Activated CD4-positive, alpha-beta memory T cell treated with anti-CD3 and anti-CD28 coated beads, Interleukin-2, amount 10 ng/mL, durations not matched to agents 7 days and 5 days (primary cell): ENCODE results near the gene LYRM2. TPM values are rescaled to one million over a fixed set of nuclear protein-coding genes. Genes with fewer than 3 reads are reported as not detected.

Source experiments
- CTCF ChIA-PET: fragments of 350-600 bp; sonication (Branson Sonifier 250); formaldehyde crosslinking; loops from one replicate; lab custom pipeline; 2021; ENCODE audit warnings: antibody characterized with exemption, inconsistent platforms; lab: Charles Lee
- POLR2A ChIA-PET: fragments of 350-600 bp; sonication (Branson Sonifier 250); formaldehyde crosslinking; loops from one replicate; lab custom pipeline; 2021; ENCODE audit warnings: antibody characterized with exemption; lab: Charles Lee
- DNase-seq: peaks from one replicate; pipeline ENCODE4 v3.0.0-alpha.2; 2020
- H3K27ac Mint-ChIP-seq: one replicate; pipeline ENCODE4 v1.8.0; 2021; ENCODE audit warnings: mild to moderate bottlenecking, mixed read lengths
- H3K27me3 Mint-ChIP-seq: one replicate; pipeline ENCODE4 v1.8.0; 2021; ENCODE audit warnings: mixed read lengths
- H3K36me3 Mint-ChIP-seq: one replicate; pipeline ENCODE4 v1.8.0; 2021; ENCODE audit warnings: low read depth, mixed read lengths
- H3K4me1 Mint-ChIP-seq: one replicate; pipeline ENCODE4 v1.8.0; 2021; ENCODE audit warnings: mixed read lengths
- H3K4me3 Mint-ChIP-seq: one replicate; pipeline ENCODE4 v1.8.0; 2021; ENCODE audit warnings: mild to moderate bottlenecking, mixed read lengths
- H3K9me3 Mint-ChIP-seq: one replicate; pipeline ENCODE4 v1.8.0; 2021; ENCODE audit warnings: mixed read lengths
- total RNA-seq, 2 experiments: library from RNA; stranded (reverse); gene quantifications; one replicate each; pipeline ENCODE4 v1.2.3, GENCODE V29; 2021

The LYRM2 gene
- total RNA-seq, 2 experiments from 2014 or later: 31.4 to 34.4 TPM

DNA sequence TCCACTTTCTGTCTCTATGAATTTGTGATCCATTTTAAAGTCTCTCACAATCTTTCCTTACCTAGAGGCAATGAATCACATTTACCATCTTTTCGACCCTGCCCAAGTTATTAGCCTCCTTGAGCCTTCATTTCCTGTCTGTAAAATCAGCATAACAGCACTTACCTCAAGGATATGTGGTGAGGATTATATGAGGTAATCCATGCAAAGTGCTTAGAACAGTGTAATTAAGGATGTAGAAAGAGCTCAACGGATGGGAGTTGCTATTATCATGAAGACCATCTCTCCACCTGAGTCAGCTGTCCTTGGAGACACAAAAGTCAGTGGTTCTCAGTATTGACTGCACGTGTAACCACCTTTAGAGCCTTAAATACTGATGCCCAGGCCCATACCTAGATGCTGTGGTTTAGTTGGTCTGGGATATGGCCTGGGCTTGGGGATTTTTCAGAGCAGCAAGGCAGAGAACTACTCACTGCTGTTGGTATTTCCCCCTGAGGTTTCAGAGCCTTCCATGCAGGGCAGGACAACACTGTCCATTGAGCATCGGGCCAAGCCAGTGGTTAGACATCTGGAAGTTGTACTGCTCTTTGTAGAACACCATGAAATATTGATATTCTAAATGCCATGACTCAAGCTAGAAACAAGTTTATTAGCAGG lies 55.8 kb downstream of the LYRM2 start:
- ChIA-PET POLR2A (no interaction called here), CTCF (no interaction called here)
- no peak overlapping the region for H3K27ac Mint-ChIP-seq

DNA sequence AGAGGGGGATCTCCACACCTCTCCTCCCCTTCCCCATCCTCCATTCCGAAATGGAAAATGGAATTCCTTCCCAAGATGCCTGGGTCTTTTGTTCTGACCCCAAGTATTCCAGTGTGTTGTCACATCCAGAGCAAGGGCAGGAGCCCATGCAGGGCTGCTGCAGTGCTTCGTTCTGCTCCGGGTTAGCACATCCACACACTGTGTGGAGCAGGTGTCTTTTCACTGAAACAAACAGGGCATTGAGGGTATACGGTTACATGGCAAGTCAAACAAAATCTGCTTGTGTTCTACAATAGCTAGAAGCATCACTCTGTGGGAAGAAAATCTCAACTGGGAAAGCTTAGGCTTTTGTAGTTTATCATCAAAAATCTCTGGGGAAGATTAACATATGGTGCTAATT lies 56.9 kb downstream of the LYRM2 start:
- POLR2A ChIA-PET: no interaction called here
- Mint-ChIP-seq H3K9me3 (no peaks in the 10 kb centered on the region), H3K36me3 (no peaks in the 10 kb centered on the region), H3K4me1 (peaks cover 3% of the 10 kb centered on the region), H3K27me3 (peaks cover 2% of the 10 kb centered on the region), H3K4me3 (no peak overlapping the region), H3K27ac (no peak overlapping the region)
- CTCF ChIA-PET: no interaction called here
- DNase-seq: no peak

More for the DNA sequence above, 55.8 kb downstream of the LYRM2 start:
- H3K4me3 Mint-ChIP-seq: no peak overlapping the region
- no peaks in the 10 kb centered on the region for H3K36me3 Mint-ChIP-seq
- no peak for DNase-seq
- peaks cover 2% of the 10 kb centered on the region for H3K27me3 Mint-ChIP-seq
- no peaks in the 10 kb centered on the region for H3K9me3 Mint-ChIP-seq
- peaks cover 3% of the 10 kb centered on the region for H3K4me1 Mint-ChIP-seq

DNA sequence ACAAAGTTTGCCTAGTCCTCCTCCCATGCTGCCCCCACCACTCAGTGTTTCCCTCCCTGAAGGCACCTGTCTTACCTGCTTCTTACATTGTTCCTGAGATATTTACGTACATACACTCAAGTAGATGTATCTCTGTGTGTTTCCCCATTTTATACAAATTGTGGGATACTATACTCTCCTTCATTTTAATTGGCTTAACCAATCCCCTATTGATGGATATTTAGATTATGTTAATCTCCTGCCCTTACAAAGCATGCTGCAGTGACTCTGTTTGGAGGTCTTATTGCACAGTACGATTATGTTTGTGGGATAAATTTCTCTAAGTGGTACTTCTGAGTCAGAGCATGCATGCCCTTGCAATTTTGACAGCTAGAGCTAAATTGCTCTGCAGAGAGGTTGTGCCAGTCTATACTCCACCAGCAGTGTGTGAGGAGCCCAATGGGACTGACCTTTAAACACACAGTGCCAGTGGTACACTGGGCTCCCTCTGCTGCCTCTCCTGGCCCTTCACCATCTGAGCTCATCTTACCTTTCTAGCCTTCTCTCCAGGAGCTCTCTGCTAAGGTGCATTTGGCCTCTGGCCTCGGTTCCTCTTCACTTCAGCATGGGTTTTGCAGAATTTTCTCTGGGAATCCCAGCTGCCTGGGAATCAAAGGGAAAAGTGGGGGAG lies 57.4 kb downstream of the LYRM2 start:
- no peak for DNase-seq
- Mint-ChIP-seq H3K27me3 (peaks cover 2% of the 10 kb centered on the region), H3K36me3 (no peaks in the 10 kb centered on the region), H3K9me3 (no peaks in the 10 kb centered on the region), H3K4me1 (peaks cover 3% of the 10 kb centered on the region), H3K27ac (no peak overlapping the region), H3K4me3 (no peak overlapping the region)
- POLR2A ChIA-PET: no interaction called here
- CTCF ChIA-PET: no interaction called here

DNA sequence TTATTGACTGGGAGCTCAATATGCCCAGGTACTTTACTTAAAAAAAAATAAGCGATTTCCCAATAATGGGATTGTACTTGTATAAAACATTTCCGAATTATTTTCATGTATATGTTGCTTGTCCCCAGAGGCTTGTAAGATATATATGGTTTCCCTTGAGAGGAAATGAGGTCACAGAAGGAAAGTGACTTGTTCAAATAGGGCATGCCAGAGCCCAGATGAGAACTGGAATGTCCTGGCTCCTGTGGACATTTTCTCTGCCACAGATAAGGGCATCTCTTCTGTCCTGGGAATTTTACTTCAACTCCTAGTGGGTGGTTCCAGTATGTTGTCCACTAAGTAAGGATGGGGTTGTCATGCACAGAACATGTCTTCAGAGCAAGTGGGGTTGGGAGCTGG lies 63.0 kb downstream of the LYRM2 start:
- Mint-ChIP-seq H3K27ac (no peak overlapping the region), H3K4me1 (peaks cover 8% of the 10 kb centered on the region), H3K27me3 (no peaks in the 10 kb centered on the region), H3K9me3 (no peaks in the 10 kb centered on the region), H3K36me3 (no peaks in the 10 kb centered on the region), H3K4me3 (no peak overlapping the region)
- CTCF ChIA-PET: no interaction called here
- POLR2A ChIA-PET: no interaction called here
- DNase-seq: no peak

DNA sequence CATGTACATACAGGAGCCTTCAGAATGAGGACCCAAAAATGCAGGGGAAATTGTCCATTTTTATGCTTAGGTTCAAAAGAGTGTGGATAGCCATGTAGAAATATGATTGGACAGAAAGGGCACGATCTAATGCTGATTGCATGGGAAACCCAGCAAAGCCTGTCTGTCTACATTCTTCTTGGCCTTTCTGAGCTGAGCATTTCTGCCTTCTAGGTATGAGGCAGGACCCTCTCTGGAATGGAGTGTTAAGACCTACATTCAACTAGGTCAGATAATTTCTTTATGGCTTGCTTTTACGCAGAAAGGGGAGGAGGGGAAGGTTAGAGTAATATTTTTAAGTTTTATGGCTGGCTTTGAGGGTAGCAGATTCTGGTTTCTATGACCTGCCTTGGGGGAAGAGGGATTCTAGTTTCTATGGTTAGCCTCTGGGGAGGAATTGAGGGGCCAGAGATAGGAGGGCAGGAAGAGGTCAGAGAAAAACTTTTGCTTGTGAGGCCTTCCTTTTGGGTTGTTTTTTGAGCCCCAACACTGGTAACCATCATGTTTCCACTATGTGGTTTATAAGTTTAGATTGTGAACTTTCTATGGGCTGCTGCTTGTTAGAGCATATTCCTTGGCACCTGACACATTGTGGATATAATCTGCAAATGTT lies 63.5 kb downstream of the LYRM2 start:
- H3K36me3 Mint-ChIP-seq: no peaks in the 10 kb centered on the region
- POLR2A ChIA-PET: no interaction called here
- H3K4me3 Mint-ChIP-seq: no peak overlapping the region
- no peaks in the 10 kb centered on the region for H3K9me3 Mint-ChIP-seq
- H3K27me3 Mint-ChIP-seq: no peaks in the 10 kb centered on the region
- no peak overlapping the region for H3K27ac Mint-ChIP-seq
- no peak for DNase-seq
- CTCF ChIA-PET: no interaction called here
- H3K4me1 Mint-ChIP-seq: peaks cover 8% of the 10 kb centered on the region

DNA sequence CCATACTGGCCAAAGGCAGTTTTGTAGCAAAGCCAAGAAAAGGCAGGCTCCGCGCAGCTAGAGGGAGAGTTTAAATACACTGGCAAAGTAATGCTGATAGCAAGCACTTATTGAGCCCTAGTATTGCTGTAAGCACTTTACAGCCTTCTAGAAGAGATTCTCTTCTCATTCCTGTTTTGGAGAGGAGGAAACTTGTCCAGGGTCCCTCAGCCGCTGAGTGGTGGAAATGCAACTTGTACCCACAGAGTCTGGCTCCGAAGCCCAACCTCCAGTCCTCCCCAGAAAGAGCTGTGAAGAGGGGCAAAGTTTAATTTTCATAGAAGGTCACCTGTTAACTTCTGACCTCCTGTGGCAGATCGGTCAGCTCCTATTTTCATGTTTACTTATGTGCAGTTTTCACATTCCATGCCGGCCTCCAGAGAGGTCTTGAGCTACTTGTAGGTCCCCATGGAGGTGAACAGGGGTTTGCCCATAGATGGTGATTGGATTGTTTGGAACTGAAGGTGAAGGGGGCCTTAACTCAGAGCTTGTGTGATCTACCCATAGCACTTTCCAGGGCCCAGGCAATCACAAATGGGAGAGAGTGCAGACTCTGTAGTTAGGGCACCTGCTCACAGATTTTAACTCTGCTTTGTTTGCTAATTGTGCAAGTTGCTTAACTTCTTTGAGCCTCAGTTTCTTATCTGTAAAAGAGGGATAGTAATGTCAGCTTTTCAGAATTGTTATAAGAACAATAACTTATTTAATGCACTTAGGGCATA lies 70.7 kb downstream of the LYRM2 start:
- Mint-ChIP-seq H3K27ac (no peak overlapping the region), H3K27me3 (peaks cover 3% of the 10 kb centered on the region), H3K36me3 (no peaks in the 10 kb centered on the region), H3K9me3 (no peaks in the 10 kb centered on the region), H3K4me1 (no peaks in the 10 kb centered on the region), H3K4me3 (no peak overlapping the region)
- ChIA-PET CTCF (interaction anchor here (0.6 kb wide), 1 partner anchor 139 kb away, joined by 3 read pairs; no protein-coding TSS in a partner anchor), POLR2A (no interaction called here)
- no peak for DNase-seq

DNA sequence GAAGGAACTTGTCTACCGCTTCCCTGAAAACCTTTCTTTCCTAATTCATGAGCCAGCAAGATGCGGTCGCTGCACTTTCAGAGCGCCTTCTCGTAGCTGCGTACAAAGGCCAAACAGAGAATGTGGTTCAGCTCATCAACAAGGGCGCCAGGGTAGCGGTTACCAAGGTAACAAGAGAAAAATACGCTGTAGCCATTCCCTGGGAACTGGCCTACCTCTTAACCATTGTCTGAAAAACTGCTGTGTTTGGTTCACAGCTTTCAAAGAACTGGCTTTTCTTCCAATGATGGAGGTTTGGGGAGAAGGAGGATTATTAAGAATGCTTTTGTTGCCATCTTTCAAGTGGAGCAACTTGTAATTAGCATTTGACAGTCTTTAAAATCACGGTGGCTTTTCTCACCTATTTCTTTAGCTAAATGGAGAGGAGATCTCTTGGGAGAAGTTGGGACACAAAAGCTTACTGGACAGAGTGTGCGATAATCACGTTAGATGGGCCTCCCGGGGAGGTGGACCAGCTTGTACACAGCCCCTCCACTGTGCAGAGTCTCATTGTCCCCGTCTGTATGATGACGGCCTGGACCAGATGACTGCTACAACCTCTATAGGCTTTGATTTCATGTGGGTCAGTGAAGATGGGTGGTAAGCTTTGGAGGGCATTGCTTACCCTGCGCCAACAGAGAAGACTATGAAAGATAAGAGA lies 71.5 kb downstream of the LYRM2 start:
- POLR2A ChIA-PET: no interaction called here
- no peaks in the 10 kb centered on the region for H3K9me3 Mint-ChIP-seq
- no peak overlapping the region for H3K4me3 Mint-ChIP-seq
- DNase-seq: no peak
- H3K4me1 Mint-ChIP-seq: no peaks in the 10 kb centered on the region
- no peak overlapping the region for H3K27ac Mint-ChIP-seq
- no peaks in the 10 kb centered on the region for H3K36me3 Mint-ChIP-seq
- CTCF ChIA-PET: no interaction called here
- H3K27me3 Mint-ChIP-seq: peaks cover 3% of the 10 kb centered on the region

DNA sequence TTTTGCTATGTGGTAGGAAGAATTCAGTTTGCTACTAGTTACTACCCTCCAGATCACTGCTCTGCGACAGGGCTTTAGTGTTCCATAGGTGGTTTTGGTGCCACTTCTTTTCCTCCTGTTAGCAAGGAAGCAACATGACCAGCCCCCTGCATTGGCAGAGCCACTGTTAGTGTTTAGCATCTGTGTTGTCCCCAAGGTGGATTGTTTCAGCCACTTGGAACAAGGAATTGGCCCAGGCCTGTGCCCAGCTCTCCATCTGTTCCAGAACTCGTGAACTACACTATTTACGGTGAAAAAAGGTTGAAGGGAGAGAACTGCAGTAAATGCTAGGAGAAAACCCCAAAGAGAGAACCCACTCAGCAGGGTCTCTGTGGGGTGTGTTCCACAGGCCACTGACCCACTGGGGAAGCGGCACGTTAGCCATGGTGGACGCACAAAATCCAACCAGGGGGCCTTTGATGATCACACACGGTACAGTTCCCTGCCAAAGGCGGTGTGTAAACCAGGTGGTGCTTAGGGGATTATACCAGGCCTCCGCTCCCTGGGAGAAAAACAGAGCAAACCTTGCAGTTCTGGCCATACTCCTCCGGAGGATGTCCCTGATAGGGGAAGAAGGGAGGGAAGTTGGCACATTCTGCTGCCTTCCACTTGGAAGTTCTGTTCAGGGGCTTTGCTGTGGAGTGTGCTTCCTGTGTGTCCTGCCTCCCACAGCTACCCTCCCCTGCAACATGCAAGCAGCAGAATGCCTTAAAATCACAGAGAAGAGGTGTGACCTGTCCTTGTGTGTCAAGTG lies 72.3 kb downstream of the LYRM2 start:
- no peak overlapping the region for H3K27ac Mint-ChIP-seq
- H3K4me1 Mint-ChIP-seq: no peaks in the 10 kb centered on the region
- ChIA-PET POLR2A (no interaction called here), CTCF (no interaction called here)
- H3K27me3 Mint-ChIP-seq: peaks cover 3% of the 10 kb centered on the region
- no peak overlapping the region for H3K4me3 Mint-ChIP-seq
- no peaks in the 10 kb centered on the region for H3K9me3 Mint-ChIP-seq
- H3K36me3 Mint-ChIP-seq: no peaks in the 10 kb centered on the region
- no peak for DNase-seq

DNA sequence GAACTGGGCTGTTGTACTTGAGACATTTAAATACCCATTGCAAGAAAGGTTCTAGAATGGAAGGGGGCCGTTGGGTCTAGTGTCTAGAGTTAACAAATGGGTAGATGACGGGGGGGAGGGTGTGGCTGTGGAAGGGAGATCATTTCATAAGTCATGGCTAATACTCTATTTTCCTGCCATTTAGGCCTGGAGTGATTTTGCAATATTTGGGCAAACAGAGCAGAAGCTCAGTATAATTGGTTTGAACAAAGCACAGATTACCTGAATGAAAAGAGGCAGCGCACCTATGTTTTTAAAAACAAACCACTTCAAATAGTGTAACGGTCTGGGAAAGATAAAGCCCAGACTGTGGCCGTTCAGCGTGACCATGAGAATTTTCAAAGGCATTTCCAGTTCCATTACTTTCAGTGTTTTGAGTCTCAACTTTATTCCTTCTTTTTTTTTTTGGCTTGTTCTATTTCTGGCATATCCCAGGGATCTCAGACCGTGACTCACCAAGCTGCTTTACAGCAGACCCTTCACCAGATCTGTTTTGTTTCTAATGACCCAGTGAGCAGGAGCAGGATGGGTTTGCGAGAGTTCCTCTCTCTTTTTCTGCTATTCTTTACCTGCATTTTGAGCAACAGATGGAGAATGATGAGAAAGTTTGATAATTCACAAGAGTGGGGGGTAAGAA lies 73.7 kb downstream of the LYRM2 start:
- no peak overlapping the region for H3K27ac Mint-ChIP-seq
- H3K27me3 Mint-ChIP-seq: peaks cover 3% of the 10 kb centered on the region
- H3K4me3 Mint-ChIP-seq: no peak overlapping the region
- no peak for DNase-seq
- no peaks in the 10 kb centered on the region for H3K4me1 Mint-ChIP-seq
- ChIA-PET CTCF (no interaction called here), POLR2A (no interaction called here)
- H3K36me3 Mint-ChIP-seq: no peaks in the 10 kb centered on the region
- H3K9me3 Mint-ChIP-seq: no peaks in the 10 kb centered on the region

DNA sequence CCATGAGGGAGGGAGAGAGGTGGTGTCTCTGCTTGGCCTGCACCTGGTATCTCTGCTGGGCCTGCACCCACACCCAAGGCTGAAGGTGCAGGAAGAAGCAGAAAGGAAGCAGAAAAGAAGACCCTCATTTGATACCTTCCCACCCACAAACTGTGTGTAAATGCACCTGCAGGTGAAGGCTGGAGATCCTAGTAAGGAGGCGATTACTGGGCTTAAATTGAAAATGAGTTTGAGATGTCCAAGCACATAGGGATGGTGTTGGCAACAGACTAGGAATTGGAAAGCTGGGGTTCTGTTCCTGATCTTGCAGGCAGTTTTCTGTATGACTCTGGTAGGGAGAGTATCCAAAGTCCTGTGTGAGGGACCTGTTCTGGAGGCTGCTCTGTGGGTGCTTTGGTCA lies 74.7 kb downstream of the LYRM2 start:
- no peak overlapping the region for H3K4me3 Mint-ChIP-seq
- no peaks in the 10 kb centered on the region for H3K9me3 Mint-ChIP-seq
- no peaks in the 10 kb centered on the region for H3K36me3 Mint-ChIP-seq

DNA sequence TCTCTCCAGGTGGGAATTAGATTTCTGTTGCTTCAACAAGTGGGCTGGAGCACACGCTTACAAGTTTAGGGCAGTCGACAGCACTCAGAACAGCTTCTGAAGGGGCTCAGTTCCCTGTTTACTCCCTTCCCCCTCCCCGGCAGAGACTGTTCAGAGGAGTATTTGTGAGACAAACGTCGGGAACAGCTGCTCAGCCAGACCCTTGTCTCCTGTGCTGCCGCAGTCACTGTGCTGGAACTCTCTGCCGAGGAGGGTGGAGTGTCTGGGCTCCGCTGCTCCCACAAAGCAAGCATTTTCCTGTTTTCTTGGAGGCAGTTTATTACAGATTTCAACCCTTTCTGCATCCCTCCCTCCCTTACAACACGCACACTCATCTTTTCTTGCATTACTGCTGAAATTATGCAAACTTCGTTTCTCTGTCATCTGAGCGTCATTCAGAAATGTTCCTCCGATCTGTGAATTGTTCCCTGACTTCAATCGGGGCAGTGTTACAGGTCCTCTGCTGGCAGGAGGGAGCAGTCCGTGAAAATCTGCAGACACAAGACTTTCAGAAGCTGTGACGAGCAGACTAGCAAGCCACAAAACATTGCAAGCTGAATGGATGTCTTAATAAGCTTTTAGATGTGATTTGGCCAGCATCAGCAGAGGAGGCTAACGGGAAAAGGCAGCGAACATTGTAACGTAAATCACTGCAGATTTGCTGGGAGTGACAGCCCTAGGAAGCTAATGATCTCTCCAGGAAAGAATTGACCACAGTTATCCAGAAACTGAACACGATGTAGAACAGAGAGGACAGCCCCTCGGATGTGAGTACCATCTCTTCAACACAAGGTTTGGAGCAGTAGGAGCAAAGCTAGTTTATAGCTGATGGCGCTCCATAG lies 76.2 kb downstream of the LYRM2 start:
- Mint-ChIP-seq H3K36me3 (no peaks in the 10 kb centered on the region), H3K9me3 (no peaks in the 10 kb centered on the region), H3K4me1 (no peaks in the 10 kb centered on the region), H3K4me3 (no peak overlapping the region), H3K27ac (no peak overlapping the region), H3K27me3 (peaks cover 3% of the 10 kb centered on the region)
- CTCF ChIA-PET: no interaction called here
- DNase-seq: no peak
- POLR2A ChIA-PET: no interaction called here

More for the DNA sequence above, 74.7 kb downstream of the LYRM2 start:
- Mint-ChIP-seq H3K27ac (no peak overlapping the region), H3K4me1 (no peaks in the 10 kb centered on the region), H3K27me3 (peaks cover 3% of the 10 kb centered on the region)
- DNase-seq: no peak
- ChIA-PET CTCF (no interaction called here), POLR2A (no interaction called here)
